ENCODE data around the gene KIF5B.

GRCh38 chr10:31972519-31973041 lies 83.6 kb downstream of the KIF5B start:
- no peak for TF ChIP-seq CTCF (IDR thresholded peaks at IDR 0.05)
- TF ChIP-seq POLR2A (IDR thresholded peaks at IDR 0.05): no peak
- no peak for TF ChIP-seq POLR2AphosphoS5 (IDR thresholded peaks at IDR 0.05)
